ENCODE results near the gene LIG1.
A peak's percentile ranks its signal among the peaks of the same experiment; 100 is the strongest.

The LIG1 gene

DNA sequence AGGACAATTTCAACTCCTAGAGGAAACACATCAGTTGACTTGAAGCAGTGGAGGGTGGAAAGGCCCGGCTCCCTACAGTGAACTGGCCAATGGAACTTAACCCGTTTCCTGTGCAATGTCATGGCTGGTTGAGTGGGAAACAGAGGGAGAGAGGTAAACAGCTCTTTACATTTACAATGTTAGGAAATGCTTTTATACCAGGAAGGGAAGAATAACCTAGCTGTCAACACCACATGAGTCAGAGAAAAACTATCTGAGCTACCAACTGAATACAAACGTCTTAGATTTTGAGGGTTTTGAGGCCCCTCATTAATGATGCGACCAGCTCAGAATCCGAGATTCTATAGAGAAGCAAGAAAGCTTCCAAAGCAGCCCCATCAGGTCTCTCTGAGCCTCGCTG is 48.9 kb upstream of the LIG1 start:
- TF ChIP-seq ZNF843 (tag by site-specific recombination; IDR thresholded peaks at IDR 0.05) (no peak), ZNF184 (tag by site-specific recombination; IDR thresholded peaks at IDR 0.05) (no peak), SETDB1 (IDR thresholded peaks at IDR 0.05; ENCODE audit: insufficient read length, low read length) (no peak), HOXC10 (CRISPR knock-in tag; IDR thresholded peaks at IDR 0.05) (no peak), ZIC2 (tag by site-specific recombination; IDR thresholded peaks at IDR 0.05) (no peak), ZNF121 (tag by site-specific recombination; IDR thresholded peaks at IDR 0.05) (no peak), ZNF175 (tag by site-specific recombination; IDR thresholded peaks at IDR 0.05) (no peak), WT1 (tag by site-specific recombination; IDR thresholded peaks at IDR 0.05) (no peak), ZNF561 (tag by site-specific recombination; IDR thresholded peaks at IDR 0.05; ENCODE audit: borderline replicate concordance) (no peak), ZSCAN23 (tag by site-specific recombination; IDR thresholded peaks at IDR 0.05) (no peak), ZNF155 (tag by site-specific recombination; IDR thresholded peaks at IDR 0.05) (no peak), KLF1 (tag by site-specific recombination; IDR thresholded peaks at IDR 0.05) (no peak), KLF10 (tag by site-specific recombination; IDR thresholded peaks at IDR 0.05) (no peak), ZNF311 (tag by site-specific recombination; IDR thresholded peaks at IDR 0.05; ENCODE audit: borderline replicate concordance) (no peak), ZNF548 (tag by site-specific recombination; IDR thresholded peaks at IDR 0.05) (no peak)
- TF ChIP-seq, protein P1, sequence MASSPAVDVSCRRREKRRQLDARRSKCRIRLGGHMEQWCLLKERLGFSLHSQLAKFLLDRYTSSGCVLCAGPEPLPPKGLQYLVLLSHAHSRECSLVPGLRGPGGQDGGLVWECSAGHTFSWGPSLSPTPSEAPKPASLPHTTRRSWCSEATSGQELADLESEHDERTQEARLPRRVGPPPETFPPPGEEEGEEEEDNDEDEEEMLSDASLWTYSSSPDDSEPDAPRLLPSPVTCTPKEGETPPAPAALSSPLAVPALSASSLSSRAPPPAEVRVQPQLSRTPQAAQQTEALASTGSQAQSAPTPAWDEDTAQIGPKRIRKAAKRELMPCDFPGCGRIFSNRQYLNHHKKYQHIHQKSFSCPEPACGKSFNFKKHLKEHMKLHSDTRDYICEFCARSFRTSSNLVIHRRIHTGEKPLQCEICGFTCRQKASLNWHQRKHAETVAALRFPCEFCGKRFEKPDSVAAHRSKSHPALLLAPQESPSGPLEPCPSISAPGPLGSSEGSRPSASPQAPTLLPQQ (tag by site-specific recombination; IDR thresholded peaks at IDR 0.05): no peak
- TF ChIP-seq, protein P2, sequence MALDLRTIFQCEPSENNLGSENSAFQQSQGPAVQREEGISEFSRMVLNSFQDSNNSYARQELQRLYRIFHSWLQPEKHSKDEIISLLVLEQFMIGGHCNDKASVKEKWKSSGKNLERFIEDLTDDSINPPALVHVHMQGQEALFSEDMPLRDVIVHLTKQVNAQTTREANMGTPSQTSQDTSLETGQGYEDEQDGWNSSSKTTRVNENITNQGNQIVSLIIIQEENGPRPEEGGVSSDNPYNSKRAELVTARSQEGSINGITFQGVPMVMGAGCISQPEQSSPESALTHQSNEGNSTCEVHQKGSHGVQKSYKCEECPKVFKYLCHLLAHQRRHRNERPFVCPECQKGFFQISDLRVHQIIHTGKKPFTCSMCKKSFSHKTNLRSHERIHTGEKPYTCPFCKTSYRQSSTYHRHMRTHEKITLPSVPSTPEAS (tag by site-specific recombination; IDR thresholded peaks at IDR 0.05): no peak
- TF ChIP-seq, protein P3, sequence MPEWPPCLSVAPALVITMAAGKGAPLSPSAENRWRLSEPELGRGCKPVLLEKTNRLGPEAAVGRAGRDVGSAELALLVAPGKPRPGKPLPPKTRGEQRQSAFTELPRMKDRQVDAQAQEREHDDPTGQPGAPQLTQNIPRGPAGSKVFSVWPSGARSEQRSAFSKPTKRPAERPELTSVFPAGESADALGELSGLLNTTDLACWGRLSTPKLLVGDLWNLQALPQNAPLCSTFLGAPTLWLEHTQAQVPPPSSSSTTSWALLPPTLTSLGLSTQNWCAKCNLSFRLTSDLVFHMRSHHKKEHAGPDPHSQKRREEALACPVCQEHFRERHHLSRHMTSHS (tag by site-specific recombination; IDR thresholded peaks at IDR 0.05): no peak
- TF ChIP-seq, protein P4, sequence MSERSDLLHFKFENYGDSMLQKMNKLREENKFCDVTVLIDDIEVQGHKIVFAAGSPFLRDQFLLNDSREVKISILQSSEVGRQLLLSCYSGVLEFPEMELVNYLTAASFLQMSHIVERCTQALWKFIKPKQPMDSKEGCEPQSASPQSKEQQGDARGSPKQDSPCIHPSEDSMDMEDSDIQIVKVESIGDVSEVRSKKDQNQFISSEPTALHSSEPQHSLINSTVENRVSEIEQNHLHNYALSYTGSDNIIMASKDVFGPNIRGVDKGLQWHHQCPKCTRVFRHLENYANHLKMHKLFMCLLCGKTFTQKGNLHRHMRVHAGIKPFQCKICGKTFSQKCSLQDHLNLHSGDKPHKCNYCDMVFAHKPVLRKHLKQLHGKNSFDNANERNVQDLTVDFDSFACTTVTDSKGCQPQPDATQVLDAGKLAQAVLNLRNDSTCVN (tag by site-specific recombination; optimal IDR thresholded peaks at IDR 0.05): no peak
- TF ChIP-seq, protein P5, sequence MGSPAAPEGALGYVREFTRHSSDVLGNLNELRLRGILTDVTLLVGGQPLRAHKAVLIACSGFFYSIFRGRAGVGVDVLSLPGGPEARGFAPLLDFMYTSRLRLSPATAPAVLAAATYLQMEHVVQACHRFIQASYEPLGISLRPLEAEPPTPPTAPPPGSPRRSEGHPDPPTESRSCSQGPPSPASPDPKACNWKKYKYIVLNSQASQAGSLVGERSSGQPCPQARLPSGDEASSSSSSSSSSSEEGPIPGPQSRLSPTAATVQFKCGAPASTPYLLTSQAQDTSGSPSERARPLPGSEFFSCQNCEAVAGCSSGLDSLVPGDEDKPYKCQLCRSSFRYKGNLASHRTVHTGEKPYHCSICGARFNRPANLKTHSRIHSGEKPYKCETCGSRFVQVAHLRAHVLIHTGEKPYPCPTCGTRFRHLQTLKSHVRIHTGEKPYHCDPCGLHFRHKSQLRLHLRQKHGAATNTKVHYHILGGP (tag by site-specific recombination; IDR thresholded peaks at IDR 0.05): no peak
- Histone ChIP-seq H3K4me1 (ENCODE audit: control insufficient read depth, insufficient read depth, low read length) (no peaks in the 10 kb centered on the region), H3K4me3 (ENCODE audit: low read depth, low read length) (no peak overlapping the region), H3K27ac (ENCODE audit: extremely low read depth, low read depth, low read length) (no peak overlapping the region), H3K9me3 (ENCODE audit: control insufficient read depth, insufficient read depth, low read depth, low read length) (no peaks in the 10 kb centered on the region), H3K36me3 (ENCODE audit: control insufficient read depth in 2 of 2, insufficient read depth in 1 of 2, low read length in 2 of 2) (peaks cover 7 to 27% of the 10 kb centered on the region in 2 experiments; a peak in 2 of 3 replicates)
- POLR2A ChIA-PET: interaction anchor here (0.8 to 1.2 kb wide), 3 partner anchors 10 to 37 kb away, joined by 4 to 6 read pairs (median 5); partner anchors contain the start of gene CARD8
- CTCF ChIA-PET: interaction anchor here (0.6 to 1.5 kb wide), 2 partner anchors 11 to 232 kb away, joined by 3 read pairs; no protein-coding TSS in a partner anchor

DNA sequence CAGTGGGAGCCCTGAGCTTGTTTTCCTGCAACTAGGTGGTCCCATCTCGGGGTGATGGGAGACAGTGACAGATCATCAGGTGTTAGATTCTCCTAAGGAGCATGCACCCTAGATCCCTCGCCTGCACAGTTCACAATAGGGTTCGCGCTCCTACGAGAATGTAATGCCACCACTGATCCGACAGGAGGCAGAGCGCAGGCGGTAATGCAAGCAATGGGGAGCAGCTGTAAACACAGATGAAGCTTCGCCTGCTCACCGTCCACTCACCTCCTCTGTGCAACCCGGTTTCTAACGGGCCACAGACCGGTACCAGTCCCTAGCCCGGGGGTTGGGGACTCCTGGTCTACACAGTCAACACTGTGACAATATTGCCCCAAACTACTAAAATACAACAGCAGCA is 46.8 kb upstream of the LIG1 start:
- peaks cover 4 to 35% of the 10 kb centered on the region in 2 experiments; a peak in 2 of 3 replicates for H3K36me3 ChIP-seq (ENCODE audit: control insufficient read depth in 2 of 2, insufficient read depth in 1 of 2, low read length in 2 of 2)
- POLR2A ChIA-PET: interaction anchor here (3.0 kb wide), 1 partner anchor 13 kb away, joined by 10 read pairs; no protein-coding TSS in a partner anchor

More for the DNA sequence above, 46.8 kb upstream of the LIG1 start:
- H3K4me3 ChIP-seq (ENCODE audit: low read depth, low read length): no peak overlapping the region
- no peaks in the 10 kb centered on the region for H3K9me3 ChIP-seq (ENCODE audit: control insufficient read depth, insufficient read depth, low read depth, low read length)
- CTCF ChIA-PET: interaction anchor here (1.6 kb wide), 1 partner anchor 9 kb away, joined by 5 read pairs; no protein-coding TSS in a partner anchor
- no peaks in the 10 kb centered on the region for H3K4me1 ChIP-seq (ENCODE audit: control insufficient read depth, insufficient read depth, low read length)
- no peak for TF ChIP-seq ZNF555 (tag by site-specific recombination; conservative IDR thresholded peaks at IDR 0.05)
- peak; percentile 95 for TF ChIP-seq ZNF610 (tag by site-specific recombination; IDR thresholded peaks at IDR 0.05; ENCODE audit: borderline replicate concordance)
- H3K27ac ChIP-seq (ENCODE audit: extremely low read depth, low read depth, low read length): no peak overlapping the region
